Uterus (tissue), 4 donors: ENCODE measurements around the gene F5. TPM values are rescaled to one million over a fixed set of nuclear protein-coding genes. Genes with fewer than 3 reads are reported as not detected.

Experiments used
- DNase-seq, 2 donors: peaks; one replicate each; pipeline ENCODE4 v3.0.0-alpha.2; 2019 to 2020
- H3K27ac ChIP-seq, 2 donors: fragments of 200-600 bp; sonication (generic); 1 replicate in 1 of 2; 2 replicates in 1 of 2; pipeline ENCODE4 v1.5.1; 2016 to 2018
- H3K27me3 ChIP-seq, 2 donors: fragments of 200-600 bp; sonication (generic); one replicate each; pipeline ENCODE4 v1.5.1; 2018 to 2019; ENCODE audit warnings: control low read depth in 1 of 2
- H3K36me3 ChIP-seq, 2 donors: fragments of 200-600 bp; sonication (generic); one replicate each; pipeline ENCODE4 v1.5.1; 2019; ENCODE audit warnings: control low read depth in 1 of 2
- H3K4me1 ChIP-seq, 2 donors: fragments of 200-600 bp; sonication (generic); one replicate each; pipeline ENCODE4 v1.5.1; 2018 to 2019; ENCODE audit warnings: control low read depth in 1 of 2
- H3K4me3 ChIP-seq, 2 donors: fragments of 200-600 bp; sonication (generic); 1 replicate in 1 of 2; 2 replicates in 1 of 2; pipeline ENCODE4 v1.5.1; 2018 to 2019; ENCODE audit warnings: mild to moderate bottlenecking in 1 of 2
- H3K9me3 ChIP-seq, 2 donors: fragments of 200-600 bp; sonication (generic); one replicate each; pipeline ENCODE4 v1.5.1; 2019; ENCODE audit warnings: control low read depth in 1 of 2
- CTCF ChIP-seq, 4 experiments: fragments of 200-600 bp in 2 of 4; fragments of 450-650 bp in 2 of 4; sonication (generic) in 2 of 4; IDR thresholded peaks; one replicate each; pipeline ENCODE4 v1.5.1; 2016 to 2019; ENCODE audit warnings: antibody characterized with exemption in 4 of 4, mild to moderate bottlenecking in 2 of 4, moderate library complexity in 1 of 4
- POLR2A ChIP-seq, 2 donors: fragments of 450-650 bp; IDR thresholded peaks; one replicate each; pipeline ENCODE4 v1.6.1; 2016; ENCODE audit warnings: antibody characterized with exemption in 2 of 2, mild to moderate bottlenecking in 1 of 2, moderate library complexity in 1 of 2
- intact Hi-C: fragments of 100-400 bp; cut with DNase I; formaldehyde crosslinking; loops from one replicate; pipeline ENCODE4 v1.15.1; 2023; ENCODE audit warnings: low total_unique reads
- total RNA-seq, 4 donors: library from RNA; depleted of rRNA in 3 of 4; stranded (reverse); fragments of >200 nt in 3 of 4; gene quantifications; one replicate each; pipeline versions ENCODE4 v1.1.0 to v1.2.4, GENCODE V29; 2014 to 2023
- donor health status: DM: yes; HTN: yes; CAD: no.

The F5 gene
- total RNA-seq, 4 donors from 2014 or later = under 0.01 to 1.3 (median 0.43) TPM; not detected in 1

- Histone ChIP-seq H3K36me3 (no peaks in the 10 kb centered on the region), H3K4me3 (no peak overlapping the region), H3K9me3 (no peaks in the 10 kb centered on the region), H3K27me3 (no peaks in the 10 kb centered on the region), H3K27ac (no peak overlapping the region), H3K4me1 (no peaks in the 10 kb centered on the region)
- intact Hi-C loops = no loop called here
- TF ChIP-seq POLR2A (IDR thresholded peaks at IDR 0.05) (no peak), CTCF (IDR thresholded peaks at IDR 0.05) (no peak)
- no peak for DNase-seq
Measured at GRCh38 chr1:169499807-169500206, 86.5 kb downstream of the F5 start.

GRCh38 chr1:169497317-169497716, 89.0 kb downstream of the F5 start:
- H3K4me3 ChIP-seq = no peak overlapping the region
- H3K27ac ChIP-seq = no peak overlapping the region
- no peaks in the 10 kb centered on the region for H3K4me1 ChIP-seq
- intact Hi-C loops = no loop called here
- DNase-seq = no peak
- TF ChIP-seq CTCF (IDR thresholded peaks at IDR 0.05) = no peak
- TF ChIP-seq POLR2A (IDR thresholded peaks at IDR 0.05) = no peak
- H3K9me3 ChIP-seq = no peaks in the 10 kb centered on the region
- H3K36me3 ChIP-seq = no peaks in the 10 kb centered on the region
- H3K27me3 ChIP-seq = no peaks in the 10 kb centered on the region

GRCh38 chr1:169495916-169496315, 90.4 kb downstream of the F5 start:
- no peaks in the 10 kb centered on the region for H3K9me3 ChIP-seq
- intact Hi-C loops = no loop called here
- TF ChIP-seq POLR2A (IDR thresholded peaks at IDR 0.05) (no peak), CTCF (IDR thresholded peaks at IDR 0.05) (no peak)
- H3K27ac ChIP-seq = no peak overlapping the region
- H3K4me1 ChIP-seq = no peaks in the 10 kb centered on the region
- no peak overlapping the region for H3K4me3 ChIP-seq
- no peaks in the 10 kb centered on the region for H3K36me3 ChIP-seq
- no peaks in the 10 kb centered on the region for H3K27me3 ChIP-seq
- no peak for DNase-seq

GRCh38 chr1:169495046-169495775, 91.1 kb downstream of the F5 start:
- H3K9me3 ChIP-seq = no peaks in the 10 kb centered on the region
- H3K27me3 ChIP-seq = no peaks in the 10 kb centered on the region
- H3K4me1 ChIP-seq = no peaks in the 10 kb centered on the region
- no peaks in the 10 kb centered on the region for H3K36me3 ChIP-seq
- H3K27ac ChIP-seq = no peak overlapping the region
- intact Hi-C loops = no loop called here
- TF ChIP-seq CTCF (IDR thresholded peaks at IDR 0.05) (no peak), POLR2A (IDR thresholded peaks at IDR 0.05) (no peak)
- DNase-seq = no peak
- H3K4me3 ChIP-seq = no peak overlapping the region

GRCh38 chr1:169494343-169494742, 91.9 kb downstream of the F5 start:
- DNase-seq = no peak
- H3K4me1 ChIP-seq = no peaks in the 10 kb centered on the region
- H3K4me3 ChIP-seq = no peak overlapping the region
- no peaks in the 10 kb centered on the region for H3K27me3 ChIP-seq
- no peaks in the 10 kb centered on the region for H3K36me3 ChIP-seq
- H3K27ac ChIP-seq = no peak overlapping the region
- TF ChIP-seq CTCF (IDR thresholded peaks at IDR 0.05) (no peak), POLR2A (IDR thresholded peaks at IDR 0.05) (no peak)
- H3K9me3 ChIP-seq = no peaks in the 10 kb centered on the region
- intact Hi-C loops = no loop called here
